NCI-H2081 (cell line): ENCODE measurements around the gene SLC38A10.

ENCODE experiments used
- DNase-seq, 2 experiments: peaks; one replicate each; lab custom pipeline; 2025; lab: John Stamatoyannopoulos, UW

SLC38A10 gene

GRCh38 chr17:81295031-81295675 is at the start of gene SLC38A10:
Gene SLC38A10 (minus strand): TSS chr17:81295307. CDS start chr17:81294921, 386 bp downstream.
- DNase-seq, result peak; percentile 85 to 88

- DNase-seq, result no peak
Measured at GRCh38 chr17:81342269-81343070, 47.4 kb upstream of the SLC38A10 start.

GRCh38 chr17:81341516-81342268 is 46.6 kb upstream of the SLC38A10 start:
- DNase-seq, result no peak

- no peak for DNase-seq
Measured at GRCh38 chr17:81340607-81341515, 45.8 kb upstream of the SLC38A10 start.

GRCh38 chr17:81339534-81340296 is 44.6 kb upstream of the SLC38A10 start:
- no peak for DNase-seq

GRCh38 chr17:81339191-81339533 is 44.1 kb upstream of the SLC38A10 start:
- no peak for DNase-seq

- no peak for DNase-seq
Measured at GRCh38 chr17:81338274-81339190, 43.4 kb upstream of the SLC38A10 start.

GRCh38 chr17:81337476-81337879 is 42.4 kb upstream of the SLC38A10 start:
- no peak for DNase-seq

- no peak for DNase-seq
Measured at GRCh38 chr17:81336930-81337325, 41.8 kb upstream of the SLC38A10 start.

- no peak for DNase-seq
Measured at GRCh38 chr17:81336296-81336929, 41.3 kb upstream of the SLC38A10 start.

GRCh38 chr17:81335773-81336157 is 40.7 kb upstream of the SLC38A10 start:
- DNase-seq, result no peak

GRCh38 chr17:81334987-81335772 is 40.1 kb upstream of the SLC38A10 start:
- DNase-seq, result no peak

- no peak for DNase-seq
Measured at GRCh38 chr17:81334391-81334901, 39.3 kb upstream of the SLC38A10 start.

GRCh38 chr17:81333616-81334368 is 38.7 kb upstream of the SLC38A10 start:
- DNase-seq, result no peak

GRCh38 chr17:81332914-81333528 is 37.9 kb upstream of the SLC38A10 start:
- no peak for DNase-seq

- no peak for DNase-seq
Measured at GRCh38 chr17:81332118-81332834, 37.2 kb upstream of the SLC38A10 start.
